ENCODE results near the gene KRTAP15-1.

Gene KRTAP15-1, protein sequence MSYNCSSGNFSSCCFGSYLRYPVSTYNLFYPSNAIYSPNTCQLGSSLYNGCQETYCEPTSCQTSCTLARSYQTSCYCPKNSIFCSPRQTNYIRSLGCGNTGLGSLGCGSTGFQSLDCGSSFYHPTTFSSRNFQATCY

DNA sequence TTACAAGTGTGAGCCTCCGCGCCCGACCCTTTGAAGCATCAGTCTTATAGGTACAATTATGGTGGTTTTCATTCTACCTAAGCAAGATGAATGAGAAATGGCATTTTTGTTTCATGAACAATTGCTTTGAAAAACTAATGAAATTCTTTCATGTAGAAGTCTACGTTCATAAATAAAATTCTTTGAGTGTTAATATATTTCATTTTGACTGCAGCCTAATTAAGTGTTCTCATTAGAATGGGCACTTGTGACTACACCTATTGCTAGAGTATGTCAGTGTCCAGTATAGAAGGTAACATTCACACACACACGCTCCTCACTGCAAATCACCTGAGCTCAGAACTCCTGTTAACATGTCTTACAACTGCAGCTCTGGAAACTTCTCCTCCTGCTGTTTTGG is at the start of gene KRTAP15-1:
KRTAP15-1 (plus strand) TSS at position 301 of the 400 bp plus-strand sequence; CDS start at position 354, 53 bp downstream.
- no peak for DNase-seq (ENCODE audit: low read depth)

DNA sequence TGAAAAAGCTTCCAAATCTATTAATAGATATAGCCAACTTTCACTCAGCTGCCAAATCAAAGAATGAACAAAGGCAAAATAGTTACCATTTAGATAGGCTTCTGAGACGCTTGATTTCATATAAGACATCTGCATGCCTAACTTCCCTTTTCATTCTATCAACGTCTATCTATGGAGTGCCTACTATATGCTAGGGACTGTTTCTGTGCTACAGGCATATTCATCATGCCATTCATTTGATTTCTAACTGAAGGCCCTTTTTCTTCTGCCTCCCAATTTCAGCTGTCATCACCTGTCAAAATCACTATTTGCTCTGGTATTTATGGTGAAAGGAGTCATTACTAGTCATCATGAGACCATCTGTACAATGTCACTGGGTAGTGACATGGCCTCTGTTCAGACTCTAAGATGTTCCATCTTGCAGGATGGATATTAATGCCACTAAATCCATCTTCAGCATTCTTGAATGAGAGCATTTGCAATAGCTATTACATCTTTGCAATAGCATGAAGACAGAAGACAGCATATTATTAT is 48.5 kb upstream of the KRTAP15-1 start:
- no peak for DNase-seq (ENCODE audit: low read depth)

DNA sequence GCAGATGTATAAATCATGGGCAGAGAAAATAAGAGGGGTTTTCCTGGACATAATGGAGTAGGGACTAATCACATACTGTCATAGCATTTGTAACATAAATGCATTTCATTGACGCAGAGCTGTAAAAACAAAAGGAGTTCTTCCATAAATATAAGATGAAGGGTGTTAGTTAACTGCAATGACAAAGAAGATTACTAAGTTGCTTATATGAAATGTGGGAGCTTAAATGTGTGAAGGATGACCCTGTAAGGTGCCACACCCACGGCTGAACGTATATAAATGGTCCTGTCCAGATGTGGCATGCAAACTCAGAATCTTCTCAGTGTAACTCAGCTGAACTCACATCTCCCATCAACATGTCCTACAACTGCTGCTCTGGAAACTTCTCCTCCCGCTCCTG is 44.3 kb upstream of the KRTAP15-1 start, which contains the start of gene KRTAP13-1:
KRTAP13-1 (plus strand) TSS at position 301 of the 400 bp plus-strand sequence; CDS start at position 357, 56 bp downstream.
- no peak for DNase-seq (ENCODE audit: low read depth)

DNA sequence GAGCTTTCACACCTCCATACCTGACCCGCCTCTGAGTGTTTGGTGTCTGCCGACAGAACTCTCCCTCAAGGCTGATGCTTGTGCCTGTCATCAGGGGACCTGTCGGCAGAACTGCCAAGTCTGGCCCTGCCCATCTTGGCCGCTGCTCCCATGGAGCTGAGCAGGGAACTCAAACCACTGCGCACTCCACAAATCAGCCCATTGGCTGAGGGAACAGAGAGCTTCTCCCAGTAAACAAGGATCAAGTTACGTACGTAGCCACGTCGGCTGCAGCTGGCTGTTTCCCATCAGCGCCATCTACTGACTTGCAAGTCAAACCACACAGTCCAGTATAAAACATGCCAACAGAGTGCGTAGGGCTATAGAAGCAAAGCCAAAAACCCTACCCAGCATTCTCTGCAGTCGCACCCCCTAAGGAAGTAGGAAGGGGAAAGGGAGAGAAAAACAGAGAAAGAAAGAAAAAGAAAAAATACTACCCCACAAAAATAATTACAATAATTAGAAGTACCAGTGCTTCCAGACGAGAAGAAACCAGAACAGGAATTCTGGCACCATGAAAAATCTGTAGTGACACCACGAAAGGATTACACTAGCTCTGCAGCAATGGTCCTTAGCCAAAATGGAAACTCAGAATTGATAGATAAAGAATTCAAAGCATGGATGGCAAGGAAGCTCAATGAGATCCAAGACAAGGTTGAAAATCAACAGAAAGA is 31.1 kb upstream of the KRTAP15-1 start:
- DNase-seq (ENCODE audit: low read depth): no peak

DNA sequence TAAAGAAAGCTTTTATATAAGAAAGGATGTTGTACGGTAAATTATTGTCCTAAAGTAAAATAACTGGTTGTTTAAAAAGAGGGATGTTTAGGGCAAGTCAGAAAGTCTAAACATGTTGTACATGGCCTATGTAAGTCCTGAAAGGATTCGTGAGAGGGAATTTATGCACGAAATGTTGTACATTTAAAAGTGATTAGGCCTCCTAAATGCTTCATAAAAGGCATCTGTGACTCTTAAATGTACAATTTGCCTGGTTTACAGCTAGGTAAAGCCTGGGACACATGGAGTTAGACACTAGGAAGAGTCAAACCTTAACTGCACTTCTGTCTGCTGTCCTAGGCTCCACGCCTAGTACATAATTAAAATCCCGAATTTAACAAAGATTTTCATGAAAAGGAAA is 24.1 kb upstream of the KRTAP15-1 start:
- no peak for DNase-seq (ENCODE audit: low read depth)

DNA sequence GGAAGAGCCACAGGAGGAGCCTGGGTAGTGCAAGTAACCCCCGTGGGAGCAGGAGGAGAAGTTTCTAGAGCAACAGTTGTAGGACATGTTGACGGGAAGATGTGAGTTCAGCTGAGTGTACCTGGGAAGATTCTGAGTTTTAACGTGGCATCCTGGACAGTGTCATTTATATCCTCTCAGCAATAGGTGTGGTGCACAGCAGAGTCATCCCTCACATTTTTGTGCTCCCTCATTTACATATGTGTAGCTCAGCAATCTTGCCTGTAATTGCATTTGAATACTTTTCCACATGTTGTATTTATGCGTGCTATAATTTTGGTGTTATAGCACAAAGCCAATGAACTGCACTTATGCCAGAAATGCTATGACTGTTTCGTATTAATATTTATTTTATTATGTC is 14.2 kb upstream of the KRTAP15-1 start, which contains the start of gene KRTAP13-3:
KRTAP13-3 (minus strand) TSS at position 101 of the 400 bp plus-strand sequence; CDS start at position 87, 14 bp downstream.
- DNase-seq (ENCODE audit: low read depth): no peak

DNA sequence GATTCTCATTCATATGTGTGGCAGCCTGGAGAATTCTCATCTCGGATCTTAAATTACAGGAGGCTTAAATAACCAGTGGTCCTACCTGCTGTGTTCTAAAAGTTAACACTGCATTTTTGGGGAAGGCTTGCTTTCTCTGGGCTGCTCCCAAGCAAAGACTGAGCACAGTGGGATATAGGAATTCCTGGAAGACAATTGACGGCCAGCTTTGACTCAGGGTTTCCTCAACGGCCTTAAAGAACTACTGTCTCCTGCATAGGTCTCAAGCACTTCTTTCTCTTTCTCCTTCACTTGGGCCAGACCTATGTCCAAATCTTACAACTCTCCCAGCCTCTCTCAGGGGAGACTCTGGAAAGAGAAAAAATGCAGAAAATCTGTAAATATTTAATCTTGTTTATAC is 13.3 kb upstream of the KRTAP15-1 start:
- DNase-seq (ENCODE audit: low read depth): no peak

DNA sequence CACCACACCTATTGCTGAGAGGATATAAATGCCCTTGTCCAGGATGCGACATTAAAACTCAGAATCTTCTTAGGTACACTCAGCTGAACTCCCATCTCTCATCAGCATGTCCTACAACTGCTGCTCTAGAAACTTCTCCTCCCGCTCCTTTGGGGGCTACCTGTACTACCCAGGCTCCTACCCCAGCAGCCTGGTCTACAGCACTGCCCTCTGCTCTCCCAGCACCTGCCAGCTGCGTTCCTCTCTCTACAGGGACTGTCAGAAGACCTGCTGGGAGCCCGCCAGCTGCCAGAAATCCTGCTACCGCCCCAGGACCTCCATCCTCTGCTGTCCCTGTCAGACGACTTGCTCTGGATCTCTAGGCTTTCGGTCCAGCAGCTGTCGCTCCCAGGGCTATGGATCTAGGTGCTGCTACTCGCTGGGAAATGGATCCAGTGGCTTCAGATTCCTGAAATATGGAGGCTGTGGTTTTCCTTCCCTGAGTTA is 9.9 kb upstream of the KRTAP15-1 start, which contains the start of gene KRTAP13-4:
KRTAP13-4 (plus strand) TSS at position 51 of the 486 bp plus-strand sequence; CDS start at position 107, 56 bp downstream.
- no peak for DNase-seq (ENCODE audit: low read depth)

DNA sequence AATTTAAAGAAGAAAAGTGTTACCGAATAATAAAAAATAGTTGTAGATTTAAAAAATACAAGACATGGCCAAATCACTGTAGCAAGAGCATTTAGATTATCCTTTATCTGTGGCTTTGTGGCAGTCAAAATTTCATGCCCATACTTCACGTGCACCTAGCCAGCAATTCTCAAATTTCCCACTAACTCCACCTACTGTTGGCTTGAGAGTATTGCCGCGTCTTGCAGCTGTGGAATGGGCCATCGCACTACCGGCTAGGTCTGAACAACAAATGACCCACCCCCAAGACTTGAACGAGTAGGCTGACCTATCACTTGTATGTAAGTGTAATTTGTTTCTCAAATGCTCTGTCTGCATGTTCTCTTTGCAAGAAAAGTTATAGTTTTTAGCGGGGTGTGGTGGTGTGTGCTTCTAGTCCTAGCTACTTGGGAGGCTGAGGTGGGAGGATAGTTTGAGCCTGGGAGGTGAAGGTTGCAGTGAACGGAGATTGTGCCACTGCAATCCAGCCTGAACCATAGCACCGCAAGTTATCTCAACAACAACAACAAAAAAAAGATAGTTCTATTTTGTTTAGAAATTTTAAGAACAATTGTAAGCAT is 5.9 kb upstream of the KRTAP15-1 start:
- no peak for DNase-seq (ENCODE audit: low read depth)

DNA sequence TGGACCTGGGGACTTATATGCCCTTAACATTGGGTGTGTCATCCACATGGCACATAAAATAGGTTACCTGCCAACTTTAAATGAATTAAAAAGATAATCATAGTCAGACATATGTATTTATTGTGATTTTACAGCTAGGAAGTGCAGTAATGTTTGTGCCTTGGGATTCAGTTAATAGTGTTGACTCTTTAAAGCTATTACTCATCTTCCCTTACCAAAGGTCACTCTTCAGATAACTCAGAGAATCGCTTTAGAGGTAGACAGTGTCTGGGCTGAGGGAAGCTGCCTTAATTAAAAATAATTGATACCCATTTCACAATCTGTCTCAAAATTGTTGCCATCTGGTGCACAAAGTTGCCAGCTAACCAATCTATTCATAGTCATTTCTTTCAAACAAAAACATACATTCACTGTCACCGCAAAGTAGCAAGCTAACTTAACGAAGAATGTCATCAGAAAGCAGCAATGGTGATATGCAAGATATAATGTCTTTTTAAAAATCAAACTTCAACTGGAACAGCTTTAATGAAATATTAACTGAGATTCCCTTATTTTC is 3.0 kb upstream of the KRTAP15-1 start:
- DNase-seq (ENCODE audit: low read depth): no peak

DNA sequence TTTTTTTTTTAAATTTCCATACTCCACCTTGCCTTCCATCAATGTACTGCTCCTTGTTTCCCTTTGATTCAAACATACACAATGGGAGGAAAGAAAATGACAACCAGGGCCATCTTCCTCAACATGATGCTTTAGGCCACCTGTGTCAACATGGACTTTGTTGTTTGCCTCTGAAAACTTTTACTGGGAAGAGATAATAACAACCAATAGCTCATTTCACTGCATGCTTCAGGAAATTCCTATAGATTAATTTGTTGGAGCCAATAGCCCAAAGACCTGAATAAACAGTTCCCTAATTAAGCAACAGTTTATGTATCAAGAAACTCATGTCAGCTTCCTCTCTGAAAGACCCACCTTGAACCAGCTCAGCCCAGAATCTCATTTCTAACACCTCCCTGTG is 3.2 kb downstream of the KRTAP15-1 start:
- DNase-seq (ENCODE audit: low read depth): no peak

DNA sequence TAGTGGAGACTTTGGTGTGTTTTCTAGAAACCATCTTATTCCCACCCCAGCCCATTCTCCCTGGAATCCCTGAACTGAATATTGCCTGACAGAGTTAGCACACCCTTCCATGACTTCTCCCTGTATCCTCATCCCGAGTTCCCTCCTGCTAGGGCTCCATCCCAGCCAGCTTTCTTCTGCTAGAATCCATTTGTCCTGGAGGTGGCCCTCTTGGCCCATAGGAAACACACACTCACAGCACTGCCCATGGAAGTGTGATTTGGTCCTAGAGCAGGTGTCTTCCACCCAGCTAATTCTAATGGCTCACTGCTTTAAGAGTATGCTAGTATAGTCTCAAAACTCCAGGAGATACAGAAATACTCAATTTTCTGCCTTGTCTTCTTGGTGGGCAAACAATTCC is 4.1 kb downstream of the KRTAP15-1 start:
- DNase-seq (ENCODE audit: low read depth): no peak

DNA sequence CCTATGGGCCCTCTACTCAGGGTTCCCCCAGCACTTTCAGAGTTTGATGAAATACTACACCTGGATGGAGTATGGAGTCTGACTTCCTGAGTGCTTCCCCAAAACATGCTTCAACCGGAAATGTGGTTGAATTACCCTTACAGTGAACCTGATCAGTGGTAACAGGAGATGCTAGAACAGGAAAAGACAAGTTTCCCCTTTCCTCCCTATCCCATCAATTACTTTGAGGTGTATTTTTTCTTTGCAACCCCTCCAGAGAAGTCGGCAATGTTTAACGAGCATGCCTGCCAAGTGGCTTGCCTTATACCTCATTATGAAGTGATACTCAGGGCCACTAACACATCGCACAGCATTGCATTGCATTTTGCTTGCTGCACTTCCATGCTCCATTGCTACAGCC is 7.0 kb downstream of the KRTAP15-1 start:
- no peak for DNase-seq (ENCODE audit: low read depth)

DNA sequence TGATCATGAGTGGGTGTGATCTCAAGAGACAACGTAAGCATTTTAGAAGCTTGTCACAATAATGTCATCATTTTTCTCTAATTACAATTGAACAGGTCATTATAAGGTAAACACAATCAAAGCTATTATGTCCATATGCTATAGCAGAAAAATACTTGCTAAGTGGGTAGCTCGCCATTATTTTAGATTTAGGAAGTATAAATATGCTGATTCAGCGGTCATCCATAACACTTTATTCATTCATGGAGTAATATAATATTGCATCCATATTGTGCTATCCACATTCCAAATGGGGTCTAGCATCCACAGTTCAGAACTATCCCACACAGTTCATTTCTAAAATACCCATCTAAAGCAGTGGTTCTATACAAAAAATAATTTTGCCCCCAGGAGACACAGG is 8.4 kb downstream of the KRTAP15-1 start:
- no peak for DNase-seq (ENCODE audit: low read depth)

DNA sequence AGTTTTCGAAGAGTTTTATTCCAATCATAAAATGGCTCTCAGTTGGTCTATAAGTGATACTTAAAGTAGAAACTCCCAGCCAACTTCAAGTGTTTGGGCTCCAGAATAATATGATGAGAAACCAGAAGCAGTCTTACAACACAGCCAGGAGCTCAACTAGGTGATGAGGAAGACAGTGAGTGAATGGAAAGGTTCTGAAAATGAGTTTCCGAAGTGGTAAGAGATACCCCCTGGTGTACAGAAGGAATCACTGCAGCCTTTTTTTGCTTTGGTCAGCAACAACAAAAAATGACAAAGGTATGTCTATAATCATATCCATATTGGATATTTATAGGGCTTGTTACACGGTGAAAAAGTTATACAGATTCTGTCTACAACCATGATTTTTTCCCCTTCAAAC is 23.6 kb downstream of the KRTAP15-1 start:
- DNase-seq (ENCODE audit: low read depth): no peak

DNA sequence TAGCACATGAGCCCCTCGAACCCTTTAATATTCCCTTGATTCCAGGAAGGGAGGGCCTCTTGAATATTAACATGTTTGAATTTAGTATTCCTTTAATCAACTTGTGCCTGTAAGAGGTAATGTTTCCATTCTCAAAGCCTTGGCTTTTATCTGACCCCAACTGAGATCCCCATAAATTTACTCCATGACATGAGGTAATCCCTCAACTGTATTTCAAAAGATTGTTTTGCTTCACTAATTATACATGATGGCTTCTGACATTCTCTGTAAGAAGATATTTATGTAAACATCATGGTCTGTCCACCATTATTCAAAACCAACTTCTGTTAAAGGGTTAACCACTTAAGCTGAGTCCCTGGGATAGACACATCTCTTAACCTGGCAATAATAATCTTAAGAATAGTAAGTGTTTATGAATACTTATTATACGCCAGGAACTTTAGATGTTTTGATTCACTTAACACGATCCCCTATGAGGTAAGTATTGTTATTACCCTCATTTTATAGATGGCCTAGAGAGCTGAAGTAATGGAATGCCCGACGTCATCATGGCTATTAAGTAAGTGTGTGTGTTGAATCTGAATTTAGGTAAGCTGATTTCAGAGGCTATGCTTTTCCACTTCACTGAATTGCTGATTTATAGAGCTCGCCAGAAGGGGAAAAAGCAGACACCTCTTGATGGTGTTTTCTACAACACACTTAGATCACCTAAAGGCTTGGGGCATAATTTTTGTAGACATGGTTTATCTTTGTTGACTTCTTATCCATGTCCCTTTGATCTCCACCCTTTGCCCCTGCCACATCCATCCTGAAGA is 29.0 kb downstream of the KRTAP15-1 start:
- no peak for DNase-seq (ENCODE audit: low read depth)

DNA sequence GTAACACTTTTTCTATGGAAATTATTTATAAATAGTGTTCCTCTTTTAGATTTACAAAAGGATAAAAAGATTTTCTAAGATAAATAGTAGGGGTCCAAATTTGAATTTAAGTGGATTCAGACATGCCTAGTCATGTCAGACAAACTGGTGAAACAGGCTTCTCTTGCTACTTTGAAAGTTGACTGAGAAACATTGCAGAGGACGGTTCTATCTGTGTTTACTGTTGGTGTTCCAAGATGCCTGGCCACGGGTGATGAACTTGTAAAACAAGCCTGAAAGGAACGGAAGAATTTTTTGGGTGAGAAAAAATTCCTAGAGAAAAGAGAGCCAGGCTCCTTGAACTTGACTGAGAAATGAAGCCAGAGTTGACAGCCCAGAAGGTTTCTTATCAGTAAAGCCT is 37.9 kb downstream of the KRTAP15-1 start:
- no peak for DNase-seq (ENCODE audit: low read depth)

DNA sequence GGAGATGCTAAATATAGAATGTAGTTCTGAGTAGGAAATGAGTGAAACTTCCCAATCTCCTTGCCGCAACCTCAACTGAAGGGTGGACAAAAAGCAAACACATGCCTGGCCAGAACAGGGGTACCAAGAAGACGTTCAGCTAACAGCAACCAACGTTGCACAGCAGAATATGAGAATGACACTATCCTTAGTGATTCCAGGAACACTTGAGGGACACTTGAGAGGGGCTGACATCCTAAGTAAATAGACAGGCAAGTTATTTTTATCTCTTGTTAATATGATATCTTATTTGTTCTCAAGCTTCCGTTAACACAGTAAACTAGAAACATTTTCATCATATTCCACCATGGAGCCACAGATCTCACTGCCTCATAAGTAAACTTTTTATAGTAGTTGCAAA is 39.2 kb downstream of the KRTAP15-1 start:
- DNase-seq (ENCODE audit: low read depth): no peak

DNA sequence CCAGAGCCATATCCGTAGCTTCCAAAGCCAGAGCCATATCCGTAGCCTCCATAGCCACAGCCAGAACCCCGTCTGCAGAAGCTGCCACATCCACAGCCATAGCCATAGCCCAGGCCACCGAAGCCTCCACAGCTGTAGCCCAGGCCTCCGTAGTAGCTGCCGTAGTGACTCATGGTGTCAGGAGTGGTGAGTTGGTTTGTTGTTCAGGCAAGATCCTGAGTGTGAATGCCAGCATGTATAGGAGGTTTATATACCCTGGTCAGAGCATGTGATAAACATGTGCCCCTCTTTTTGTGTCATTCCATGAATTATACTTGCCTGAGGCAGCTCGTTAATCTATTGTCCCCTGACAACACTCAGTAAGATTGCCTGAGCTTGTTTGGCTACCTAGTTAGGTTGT is 40.1 kb downstream of the KRTAP15-1 start, which contains the start of gene KRTAP19-1:
KRTAP19-1 (minus strand) TSS at position 223 of the 400 bp plus-strand sequence; CDS start at position 173, 50 bp downstream.
- no peak for DNase-seq (ENCODE audit: low read depth)

DNA sequence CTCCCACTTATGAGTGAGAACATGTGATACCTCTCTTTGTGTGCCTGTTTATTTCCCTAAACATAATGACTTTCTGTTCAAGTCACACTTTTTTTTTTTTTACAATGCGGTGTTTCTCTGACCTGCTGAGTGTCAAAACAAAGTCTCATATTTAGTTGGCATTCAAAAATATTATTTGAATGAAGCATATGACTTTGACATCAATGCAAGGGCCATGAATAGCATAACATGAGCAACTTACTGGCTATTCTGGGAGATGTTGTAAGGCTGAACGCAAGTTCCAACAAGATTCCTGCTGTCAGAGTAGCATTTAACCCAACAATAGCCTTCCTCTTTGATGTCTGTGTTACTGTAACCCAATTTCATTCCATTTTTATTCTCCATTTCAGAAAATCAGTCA is 42.1 kb downstream of the KRTAP15-1 start:
- DNase-seq (ENCODE audit: low read depth): no peak

DNA sequence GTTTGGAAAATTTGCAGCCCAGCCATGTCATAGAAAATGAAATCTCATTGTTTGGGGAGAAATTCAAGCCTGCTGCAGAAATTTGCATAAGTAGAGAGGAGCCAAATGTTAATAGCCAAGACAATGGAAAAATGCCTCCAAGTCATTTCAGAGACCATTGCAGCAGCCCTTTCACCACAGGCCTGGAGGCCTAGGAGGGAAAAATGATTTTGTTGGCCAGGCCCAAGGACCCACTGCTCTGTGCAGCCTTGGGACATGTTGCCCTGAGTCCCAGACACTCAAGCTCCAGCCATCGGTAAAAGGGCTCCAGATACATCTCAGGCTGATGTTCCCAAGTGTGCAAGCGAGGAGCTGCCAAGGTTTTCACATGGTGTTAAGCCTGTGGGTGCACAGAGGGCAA is 46.1 kb downstream of the KRTAP15-1 start:
- no peak for DNase-seq (ENCODE audit: low read depth)

All from GM04504 (cell line).